Activated CD8-positive, alpha-beta memory T cell treated with anti-CD3 and anti-CD28 coated beads for 36 hours (primary cell): ENCODE data around the gene PODXL2. TPM values are rescaled to one million over a fixed set of nuclear protein-coding genes. Genes with fewer than 3 reads are reported as not detected.

Experiments
- CTCF ChIA-PET: fragments of 350-600 bp; sonication (Branson Sonifier 250); formaldehyde crosslinking; loops from one replicate; lab custom pipeline; 2021; ENCODE audit warnings: antibody characterized with exemption; lab: Charles Lee
- POLR2A ChIA-PET: fragments of 350-600 bp; sonication (Branson Sonifier 250); formaldehyde crosslinking; loops from one replicate; lab custom pipeline; 2021; ENCODE audit warnings: antibody characterized with exemption; lab: Charles Lee
- total RNA-seq, 2 experiments: library from RNA; stranded (reverse); gene quantifications; one replicate each; pipeline ENCODE4 v1.2.3, GENCODE V29; 2021

Gene PODXL2
- total RNA-seq, 2 experiments from 2014 or later = 1.5 to 1.7 TPM

- CTCF ChIA-PET = no interaction called here
- POLR2A ChIA-PET = no interaction called here
Observed at GRCh38 chr3:127669541-127670228, 40.7 kb downstream of the PODXL2 start.

DNA sequence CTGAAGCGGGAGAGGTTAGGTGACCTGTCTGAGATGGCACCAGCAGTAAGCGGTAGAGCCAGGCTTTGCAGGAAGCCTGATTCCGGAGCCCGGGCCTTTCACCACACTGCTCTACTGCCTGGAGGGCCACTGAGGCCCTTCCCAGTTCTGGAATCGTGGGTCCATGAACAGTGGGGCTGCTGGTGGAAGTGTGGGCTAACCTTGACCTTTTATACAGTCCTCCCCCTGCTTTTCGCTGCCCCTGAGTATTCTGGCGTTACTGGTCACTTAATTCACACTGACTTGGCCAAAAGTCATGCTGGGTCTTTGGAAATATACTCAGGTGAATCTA lies 41.2 kb downstream of the PODXL2 start:
- POLR2A ChIA-PET = no interaction called here

GRCh38 chr3:127670761-127671522 lies 42.0 kb downstream of the PODXL2 start:
- CTCF ChIA-PET = no interaction called here
- POLR2A ChIA-PET = no interaction called here

More for the DNA sequence above, 41.2 kb downstream of the PODXL2 start:
- CTCF ChIA-PET = no interaction called here

- POLR2A ChIA-PET = interaction anchor here (0.6 to 0.9 kb wide), 3 partner anchors 10 to 836 kb away, joined by 3 to 4 read pairs (median 4); partner anchors contain the start of gene MCM2
Observed at GRCh38 chr3:127671523-127672428, 42.8 kb downstream of the PODXL2 start.

GRCh38 chr3:127672429-127673190 lies 43.6 kb downstream of the PODXL2 start, which contains the start of gene ABTB1:
TSS of gene ABTB1 (plus strand) at chr3:127672952. CDS start at chr3:127673026, 74 bp downstream.
- CTCF ChIA-PET = no interaction called here
- POLR2A ChIA-PET = interaction anchor here (0.6 to 0.9 kb wide), 4 partner anchors 9 to 837 kb away, joined by 3 to 4 read pairs (median 4); partner anchors contain the start of gene MCM2

More at GRCh38 chr3:127671523-127672428, 42.8 kb downstream of the PODXL2 start:
- CTCF ChIA-PET = interaction anchor here (0.6 kb wide), 1 partner anchor 19 kb away, joined by 3 read pairs; no protein-coding TSS in a partner anchor

DNA sequence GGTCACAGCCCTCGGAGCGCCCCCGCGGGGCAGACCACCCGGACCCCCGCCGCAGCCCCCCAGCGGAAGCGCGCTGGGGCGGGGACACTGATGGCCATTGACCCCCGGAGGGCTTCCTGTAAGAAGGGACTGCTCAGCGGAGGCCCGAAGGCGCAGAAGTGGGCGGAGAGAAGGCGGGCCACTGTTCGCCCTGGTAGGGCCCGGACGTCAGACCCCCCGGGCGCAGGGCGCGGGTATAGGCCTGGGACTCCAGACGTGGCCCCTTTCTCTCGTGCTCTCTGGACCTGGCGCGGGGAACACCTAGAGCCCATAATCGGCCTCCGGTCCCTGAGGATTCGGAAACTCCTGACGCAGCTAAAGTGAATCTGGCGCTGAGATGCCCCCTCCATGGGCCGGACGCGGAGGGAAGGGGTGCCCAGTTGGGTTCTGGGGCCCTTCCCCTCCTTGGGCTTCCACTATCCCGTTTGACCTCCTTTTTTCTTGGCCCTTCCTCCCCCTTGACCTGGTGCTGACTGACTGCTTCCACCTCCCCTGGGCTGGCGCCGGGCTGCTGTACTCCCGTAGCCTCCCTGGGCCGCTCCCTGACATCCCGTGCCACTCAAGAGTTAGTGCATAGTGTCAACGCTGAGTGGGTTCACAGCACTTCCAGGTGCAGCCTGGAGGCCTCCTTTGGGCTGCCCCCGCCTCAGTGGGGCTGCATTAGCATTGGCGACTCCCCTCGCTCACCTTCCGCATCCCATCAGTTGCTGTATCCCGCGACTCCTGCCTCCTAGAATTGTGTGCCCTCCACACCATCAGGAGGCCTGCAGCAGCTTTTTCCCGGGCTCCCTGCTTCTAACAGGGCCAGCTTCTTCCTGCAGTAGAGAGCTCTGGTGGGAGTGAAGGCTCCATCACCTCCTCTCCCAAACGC lies 44.5 kb downstream of the PODXL2 start:
- ChIA-PET POLR2A (interaction anchor here (0.9 kb wide), 1 partner anchor 23 kb away, joined by 3 read pairs; no protein-coding TSS in a partner anchor), CTCF (no interaction called here)

DNA sequence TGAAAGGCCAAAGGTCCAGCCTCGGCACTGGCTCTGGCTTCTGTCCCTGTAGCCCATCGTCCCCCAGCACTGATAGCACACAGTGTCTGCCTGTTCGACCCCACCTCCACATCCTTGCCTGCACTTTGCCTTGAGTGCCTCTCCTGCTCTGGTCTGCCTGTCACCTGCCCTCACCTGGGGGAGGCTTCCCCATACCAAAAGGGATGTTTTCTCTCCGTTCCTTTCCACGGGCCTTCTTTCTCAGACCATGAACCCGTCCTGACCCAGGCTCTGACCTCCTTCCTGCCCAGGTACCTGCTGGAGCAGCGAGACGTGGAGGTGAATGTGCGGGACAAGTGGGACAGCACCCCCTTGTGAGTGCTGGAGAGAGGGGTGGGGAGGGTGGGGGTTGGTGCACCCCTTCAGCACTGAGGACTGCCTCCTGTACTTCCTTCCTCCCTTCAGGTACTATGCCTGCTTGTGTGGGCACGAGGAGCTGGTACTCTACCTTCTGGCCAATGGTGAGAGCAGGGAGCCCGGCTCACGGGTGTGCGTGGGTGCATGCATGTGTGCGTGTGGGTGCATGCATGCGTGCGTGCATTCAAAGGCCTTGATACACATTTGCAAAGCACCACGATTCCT lies 45.2 kb downstream of the PODXL2 start:
- POLR2A ChIA-PET = no interaction called here
- CTCF ChIA-PET = no interaction called here

GRCh38 chr3:127674790-127675189 lies 45.8 kb downstream of the PODXL2 start:
- ChIA-PET CTCF (no interaction called here), POLR2A (no interaction called here)

GRCh38 chr3:127675651-127676391 lies 46.8 kb downstream of the PODXL2 start:
- POLR2A ChIA-PET = no interaction called here
- CTCF ChIA-PET = no interaction called here

DNA sequence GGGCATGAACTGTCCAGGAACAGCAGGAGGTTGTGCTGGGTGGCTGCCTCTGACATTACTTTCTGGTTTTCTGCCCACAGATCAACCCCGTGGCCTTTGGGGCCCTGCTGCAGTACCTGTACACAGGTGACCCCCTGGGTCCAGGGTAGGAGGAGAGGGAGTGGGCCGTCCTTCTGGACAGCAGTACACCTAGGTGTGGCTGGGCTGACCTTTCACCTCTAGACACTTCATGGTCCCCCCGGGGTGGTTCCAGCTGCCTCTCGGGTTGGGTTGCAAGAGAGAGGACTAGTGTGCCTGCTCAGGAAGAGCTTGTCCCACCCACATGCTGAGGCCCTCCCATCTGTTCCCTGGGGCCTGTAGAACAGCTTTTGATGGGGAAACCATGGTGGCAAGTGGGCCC lies 47.5 kb downstream of the PODXL2 start:
- CTCF ChIA-PET = no interaction called here

DNA sequence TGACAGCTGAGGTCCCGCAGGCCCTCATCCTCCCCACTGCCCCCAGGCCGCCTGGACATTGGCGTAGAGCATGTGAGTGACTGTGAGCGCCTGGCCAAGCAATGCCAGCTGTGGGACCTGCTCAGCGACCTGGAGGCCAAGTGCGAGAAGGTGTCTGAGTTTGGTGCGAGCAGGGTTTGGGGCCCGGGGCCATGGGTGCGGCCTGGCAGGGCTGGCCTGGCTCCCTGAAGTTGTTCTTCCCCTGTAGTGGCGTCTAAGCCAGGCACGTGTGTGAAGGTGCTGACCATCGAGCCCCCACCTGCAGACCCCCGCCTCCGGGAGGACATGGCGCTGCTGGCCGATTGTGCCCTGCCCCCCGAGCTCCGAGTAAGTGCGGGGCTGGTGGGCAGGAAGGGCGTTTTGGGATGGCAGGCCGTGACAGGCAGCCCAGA lies 48.0 kb downstream of the PODXL2 start:
- ChIA-PET POLR2A (no interaction called here), CTCF (no interaction called here)

More for the DNA sequence above, 47.5 kb downstream of the PODXL2 start:
- POLR2A ChIA-PET = no interaction called here

DNA sequence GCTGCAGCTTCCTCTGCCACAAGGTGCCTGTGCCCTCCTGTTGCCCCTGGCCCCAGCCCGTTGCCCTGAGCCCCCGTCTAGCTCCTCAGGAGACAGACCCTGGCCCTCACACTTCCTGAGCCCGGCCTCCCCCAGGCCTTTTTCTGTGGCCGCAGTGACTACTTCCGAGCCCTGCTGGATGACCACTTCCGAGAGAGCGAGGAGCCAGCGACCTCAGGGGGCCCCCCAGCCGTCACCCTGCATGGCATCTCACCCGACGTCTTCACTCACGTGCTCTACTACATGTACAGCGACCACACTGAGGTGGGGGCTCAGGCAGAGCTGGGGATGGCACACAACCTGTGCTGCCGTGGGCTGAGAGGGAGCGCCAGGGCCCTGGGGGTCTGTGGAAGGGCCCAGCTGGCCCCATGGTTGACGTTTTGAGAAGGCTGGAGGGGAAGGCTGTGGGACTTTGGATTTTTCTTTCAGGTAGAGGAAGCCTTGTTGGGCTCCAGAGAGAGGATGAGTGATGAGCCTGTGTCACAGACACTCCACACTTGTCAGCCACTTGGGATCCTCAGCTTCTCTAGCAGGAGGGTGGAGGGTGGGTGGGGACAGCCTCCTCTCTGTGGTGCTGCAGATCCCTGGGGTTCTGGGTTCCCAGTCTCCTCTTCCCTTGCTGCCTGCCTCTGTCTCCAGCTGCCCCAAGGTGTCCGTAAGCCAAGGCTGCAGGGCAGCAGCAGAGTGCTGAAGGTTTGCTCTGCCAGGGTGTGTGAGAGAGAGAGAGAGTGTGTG lies 48.7 kb downstream of the PODXL2 start:
- ChIA-PET POLR2A (no interaction called here), CTCF (no interaction called here)

DNA sequence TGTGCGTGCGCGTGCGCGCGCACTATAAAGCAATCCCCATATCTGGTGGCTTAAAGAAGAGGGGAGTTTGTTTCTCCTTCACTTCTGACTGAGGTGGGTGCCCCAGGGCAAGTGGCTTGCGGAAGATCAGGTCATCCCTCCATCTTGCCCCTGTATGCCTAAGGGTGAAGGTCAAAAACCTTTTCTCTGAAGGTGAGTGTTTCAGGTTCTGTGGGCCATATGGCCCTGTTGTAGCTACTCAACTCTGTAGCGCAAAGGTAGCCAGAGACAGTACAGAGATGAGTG lies 49.3 kb downstream of the PODXL2 start:
- POLR2A ChIA-PET = no interaction called here
- CTCF ChIA-PET = no interaction called here

GRCh38 chr3:127678611-127679533 lies 49.9 kb downstream of the PODXL2 start:
- CTCF ChIA-PET = interaction anchor here (1.4 kb wide), 1 partner anchor 17 kb away, joined by 3 read pairs; no protein-coding TSS in a partner anchor
- POLR2A ChIA-PET = no interaction called here

DNA sequence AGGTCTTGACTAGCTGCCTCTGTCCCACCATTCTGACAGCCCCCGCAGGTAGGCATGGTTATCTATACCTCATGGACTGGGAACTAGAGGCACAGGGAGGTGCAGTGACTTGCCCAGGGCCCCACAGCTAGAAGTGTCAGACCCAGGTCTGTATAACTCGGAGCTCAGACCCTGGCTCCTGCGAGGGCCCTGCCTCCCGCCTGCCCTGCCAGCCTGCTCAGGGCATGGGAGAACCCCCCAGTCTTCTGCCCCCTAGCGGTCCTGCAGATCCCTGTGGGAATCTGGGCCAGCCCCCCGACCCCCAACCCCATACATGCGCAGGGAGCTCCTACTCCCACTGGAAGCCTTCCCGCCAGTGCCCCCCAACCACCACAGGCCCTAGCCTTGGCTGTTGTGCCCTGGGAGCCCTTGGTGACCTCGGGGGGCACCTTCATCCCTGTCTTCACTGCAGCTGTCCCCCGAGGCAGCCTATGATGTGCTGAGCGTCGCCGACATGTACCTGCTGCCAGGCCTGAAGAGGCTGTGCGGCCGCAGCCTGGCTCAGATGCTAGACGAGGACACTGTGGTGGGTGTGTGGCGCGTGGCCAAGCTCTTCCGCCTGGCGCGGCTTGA lies 50.7 kb downstream of the PODXL2 start:
- CTCF ChIA-PET = interaction anchor here (1.3 to 1.4 kb wide), 2 partner anchors 18 to 153 kb away, joined by 3 read pairs; no protein-coding TSS in a partner anchor

More for the DNA sequence above, 50.7 kb downstream of the PODXL2 start:
- POLR2A ChIA-PET = no interaction called here
